Activated T-cell treated with anti-CD3 and anti-CD28 coated beads for 4 hours (primary cell): ENCODE results near the gene NAP1L4.

ENCODE experiments used
- DNase-seq: peaks from one replicate; pipeline ENCODE4 v3.0.0-alpha.2; 2020

Gene NAP1L4

GRCh38 chr11:2992997-2993325 is 832 bp upstream of the NAP1L4 start:
- no peak for DNase-seq

GRCh38 chr11:2991452-2992233 is 486 bp downstream of the NAP1L4 start:
- DNase-seq = no peak

GRCh38 chr11:2990617-2991451 is 1.3 kb downstream of the NAP1L4 start:
- no peak for DNase-seq

- DNase-seq = no peak
Observed at GRCh38 chr11:2989551-2989950, 2.6 kb downstream of the NAP1L4 start.

GRCh38 chr11:2989006-2989405 is 3.1 kb downstream of the NAP1L4 start:
- DNase-seq = no peak

GRCh38 chr11:2987881-2988861 is 4.0 kb downstream of the NAP1L4 start:
- DNase-seq = no peak

- no peak for DNase-seq
Observed at GRCh38 chr11:2983908-2984307, 8.2 kb downstream of the NAP1L4 start.

GRCh38 chr11:2982214-2982613 is 9.9 kb downstream of the NAP1L4 start:
- DNase-seq = no peak

- DNase-seq = no peak
Observed at GRCh38 chr11:2981130-2981529, 11.0 kb downstream of the NAP1L4 start.

- no peak for DNase-seq
Observed at GRCh38 chr11:2980168-2980840, 11.8 kb downstream of the NAP1L4 start.

GRCh38 chr11:2977113-2977512 is 15.0 kb downstream of the NAP1L4 start:
- DNase-seq = no peak

GRCh38 chr11:2976294-2977063 is 15.7 kb downstream of the NAP1L4 start:
- no peak for DNase-seq

GRCh38 chr11:2975594-2975993 is 16.5 kb downstream of the NAP1L4 start:
- DNase-seq = peak; percentile 23

- DNase-seq = no peak
Observed at GRCh38 chr11:2974272-2974671, 17.9 kb downstream of the NAP1L4 start.

GRCh38 chr11:2968341-2968900 is 23.7 kb downstream of the NAP1L4 start:
- DNase-seq = no peak

- no peak for DNase-seq
Observed at GRCh38 chr11:2964782-2965181, 27.3 kb downstream of the NAP1L4 start.

GRCh38 chr11:2963761-2964160 is 28.4 kb downstream of the NAP1L4 start:
- DNase-seq = no peak

GRCh38 chr11:2963112-2963754 is 28.9 kb downstream of the NAP1L4 start:
- no peak for DNase-seq

- no peak for DNase-seq
Observed at GRCh38 chr11:2961080-2961479, 31.0 kb downstream of the NAP1L4 start.

- no peak for DNase-seq
Observed at GRCh38 chr11:2960139-2960538, 32.0 kb downstream of the NAP1L4 start.

GRCh38 chr11:2958251-2958650 is 33.9 kb downstream of the NAP1L4 start:
- DNase-seq = no peak
